COR-L47 (cell line): ENCODE results near the gene FHL3.

Experiments used
- DNase-seq: peaks from one replicate; lab custom pipeline; 2025; lab: John Stamatoyannopoulos, UW

The FHL3 gene

GRCh38 chr1:38012363-38013226 is 7.3 kb upstream of the FHL3 start, which contains the start of gene UTP11:
UTP11 (plus strand) TSS chr1:38012734; CDS start chr1:38012803, 69 bp downstream.
- peak; percentile 99 for DNase-seq

- no peak for DNase-seq
Observed at GRCh38 chr1:38009841-38010180, 4.5 kb upstream of the FHL3 start.

- DNase-seq: no peak
Observed at GRCh38 chr1:38009088-38009840, 4.0 kb upstream of the FHL3 start.

GRCh38 chr1:38006008-38006828 is 904 bp upstream of the FHL3 start:
- DNase-seq: no peak

GRCh38 chr1:38004284-38005108 is 818 bp downstream of the FHL3 start:
- DNase-seq: no peak

- DNase-seq: no peak
Observed at GRCh38 chr1:38003261-38004250, 1.8 kb downstream of the FHL3 start.

- no peak for DNase-seq
Observed at GRCh38 chr1:38000529-38001455, 4.5 kb downstream of the FHL3 start.

- no peak for DNase-seq
Observed at GRCh38 chr1:38000233-38000528, 5.1 kb downstream of the FHL3 start.

GRCh38 chr1:37999430-38000232 is 5.7 kb downstream of the FHL3 start:
- DNase-seq: no peak

- no peak for DNase-seq
Observed at GRCh38 chr1:37998913-37999429, 6.3 kb downstream of the FHL3 start.

- DNase-seq: no peak
Observed at GRCh38 chr1:37998089-37998808, 7.1 kb downstream of the FHL3 start.

- DNase-seq: no peak
Observed at GRCh38 chr1:37997256-37998088, 7.8 kb downstream of the FHL3 start.

GRCh38 chr1:37995751-37996345 is 9.5 kb downstream of the FHL3 start:
- DNase-seq: peak; percentile 29

- DNase-seq: no peak
Observed at GRCh38 chr1:37994886-37995566, 10.3 kb downstream of the FHL3 start.

- DNase-seq: peak; percentile 35
Observed at GRCh38 chr1:37989361-37989930, 15.9 kb downstream of the FHL3 start.
